HepG2 (cell line): ENCODE results near the gene ANKRD65. TPM values are rescaled to one million over a fixed set of nuclear protein-coding genes. Genes with fewer than 3 reads are reported as not detected.

Experiments used
- BCL6 ChIP-seq: IDR thresholded peaks from 2 replicates; pipeline ENCODE4 v1.6.1; 2016; ENCODE audit warnings: missing genetic modification reagents, missing compliant biosample characterization
- ELK4 ChIP-seq: sonication (generic); formaldehyde crosslinking; IDR thresholded peaks from 2 replicates; pipeline ENCODE4 v1.9.0; 2021; ENCODE audit warnings: missing genetic modification reagents, borderline replicate concordance
- FOXO1 ChIP-seq: sonication (generic); formaldehyde crosslinking; IDR thresholded peaks from 2 replicates; pipeline ENCODE4 v1.4.0; 2020; ENCODE audit warnings: missing genetic modification reagents
- LRRFIP1 ChIP-seq: sonication (generic); formaldehyde crosslinking; conservative IDR thresholded peaks from 2 replicates; pipeline ENCODE4 v1.4.0; 2020; ENCODE audit warnings: missing genetic modification reagents
- MAZ ChIP-seq, 2 experiments: sonication (generic) in 1 of 2; formaldehyde crosslinking in 1 of 2; IDR thresholded peaks; 2 replicates each; pipeline versions ENCODE4 v1.5.0 to v1.6.1; 2012 to 2020; ENCODE audit warnings: low read depth in 2 of 2, mild to moderate bottlenecking in 2 of 2, borderline replicate concordance in 1 of 2, improper control_type of control experiment in 1 of 2, low read length in 1 of 2, missing genetic modification reagents in 1 of 2, moderate library complexity in 1 of 2
- MLX ChIP-seq: IDR thresholded peaks from 2 replicates; pipeline ENCODE4 v1.6.1; 2016
- MYPOP ChIP-seq: sonication (generic); formaldehyde crosslinking; IDR thresholded peaks from 2 replicates; pipeline ENCODE4 v1.8.1; 2023; ENCODE audit warnings: mild to moderate bottlenecking, moderate library complexity, missing genetic modification reagents
- NFYC ChIP-seq: IDR thresholded peaks from 2 replicates; pipeline ENCODE4 v1.6.1; 2016; ENCODE audit warnings: missing genetic modification reagents, missing compliant biosample characterization
- REST ChIP-seq, 2 experiments: IDR thresholded peaks; 2 replicates each; pipeline ENCODE4 v1.6.1; 2011 to 2012; ENCODE audit warnings: low read length in 2 of 2, borderline replicate concordance in 1 of 2, low read depth in 1 of 2, mild to moderate bottlenecking in 1 of 2, moderate library complexity in 1 of 2
- RNF2 ChIP-seq: fragments of 450-650 bp; conservative IDR thresholded peaks from 2 replicates; pipeline ENCODE4 v1.6.1; 2016; ENCODE audit warnings: low read depth
- SKI ChIP-seq: fragments of 450-650 bp; IDR thresholded peaks from one replicate; pipeline ENCODE4 v1.6.1; 2018; ENCODE audit warnings: mild to moderate bottlenecking; ENCODE audit not compliant: partially characterized antibody
- SYNCRIP ChIP-seq: fragments of 200-400 bp; formaldehyde crosslinking; IDR thresholded peaks from 2 replicates; pipeline ENCODE4 v1.6.1; 2018; ENCODE audit warnings: mild to moderate bottlenecking, low read depth, low read length; ENCODE audit not compliant: insufficient read depth
- ZNF292 ChIP-seq: sonication (generic); formaldehyde crosslinking; IDR thresholded peaks from 2 replicates; pipeline ENCODE4 v1.8.1; 2022; ENCODE audit warnings: mild to moderate bottlenecking, low read depth, missing genetic modification reagents, borderline replicate concordance
- ZNF331 ChIP-seq: sonication (generic); formaldehyde crosslinking; IDR thresholded peaks from 2 replicates; pipeline ENCODE4 v1.4.0; 2020; ENCODE audit warnings: missing genetic modification reagents
- ZNF44 ChIP-seq: sonication (generic); formaldehyde crosslinking; IDR thresholded peaks from 2 replicates; pipeline ENCODE4 v1.5.1; 2020; ENCODE audit warnings: mild to moderate bottlenecking, missing genetic modification reagents
- ZNF501 ChIP-seq: sonication (generic); formaldehyde crosslinking; IDR thresholded peaks from 2 replicates; pipeline ENCODE4 v1.5.1; 2020; ENCODE audit warnings: mild to moderate bottlenecking, moderate library complexity, missing genetic modification reagents
- ZNF556 ChIP-seq: sonication (generic); formaldehyde crosslinking; IDR thresholded peaks from 2 replicates; pipeline ENCODE4 v1.4.0; 2020; ENCODE audit warnings: mild to moderate bottlenecking, missing genetic modification reagents, borderline replicate concordance
- ZNF615 ChIP-seq: sonication (generic); formaldehyde crosslinking; IDR thresholded peaks from 2 replicates; pipeline ENCODE4 v1.5.0; 2020; ENCODE audit warnings: mild to moderate bottlenecking, missing genetic modification reagents, borderline replicate concordance
- ZNF639 ChIP-seq: conservative IDR thresholded peaks from 2 replicates; pipeline ENCODE4 v1.6.1; 2018; ENCODE audit warnings: missing genetic modification reagents
- polyA plus RNA-seq, 8 experiments: library from polyadenylated mRNA; depleted of rRNA in 3 of 8; stranded (reverse) in 7 of 8; unstranded in 1 of 8; fragments of >200 nt; fragmentation: Illumina TruSeq in 4 of 8; extraction: Trizol in 4 of 8; gene quantifications; 2 replicates each; pipeline versions ENCODE4 v1.2.1 to v1.2.3, GENCODE V29; 2011 to 2016; ENCODE audit warnings: low read depth in 4 of 8, missing spikeins in 1 of 8, mixed read lengths in 1 of 8; ENCODE audit not compliant: insufficient read depth in 1 of 8
- total RNA-seq, 5 experiments: library from RNA; depleted of rRNA; stranded (reverse); fragments of >200 nt; fragmentation: Illumina TruSeq; extraction: Trizol; gene quantifications; 2 replicates each; pipeline ENCODE4 v1.2.3, GENCODE V29; 2016; ENCODE audit warnings: low read depth in 1 of 5

ANKRD65 gene
- total and polyA plus RNA-seq, 2 of the 13 experiments (the other 11 are each of a cell fraction or from before 2014, with no cell fraction given), result 12.1 to 30.1 TPM

- TF ChIP-seq ELK4 (CRISPR knock-in tag), result no peak
- no peak for TF ChIP-seq SKI
- no peak for TF ChIP-seq MYPOP (CRISPR knock-in tag)
- TF ChIP-seq REST (IDR thresholded peaks at IDR 0.05; ENCODE audit: borderline replicate concordance in 1 of 2, low read depth in 1 of 2, low read length in 2 of 2), result no peak
- no peak for TF ChIP-seq ZNF292
- TF ChIP-seq RNF2, result no peak
- no peak for TF ChIP-seq MLX (CRISPR knock-in tag)
- no peak for TF ChIP-seq NFYC
- TF ChIP-seq ZNF501 (CRISPR knock-in tag), result no peak
- no peak for TF ChIP-seq ZNF615
- TF ChIP-seq ZNF639 (CRISPR knock-in tag), result no peak
- no peak for TF ChIP-seq BCL6 (CRISPR knock-in tag)
- no peak for TF ChIP-seq SYNCRIP
- TF ChIP-seq ZNF331 (CRISPR knock-in tag), result no peak
- no peak for TF ChIP-seq MAZ (IDR thresholded peaks at IDR 0.05; ENCODE audit: borderline replicate concordance, low read depth, low read length)
- no peak for TF ChIP-seq MAZ (CRISPR knock-in tag; IDR thresholded peaks at IDR 0.05; ENCODE audit: low read depth)
- no peak for TF ChIP-seq LRRFIP1
- TF ChIP-seq ZNF44, result no peak
- no peak for TF ChIP-seq FOXO1 (CRISPR knock-in tag)
- no peak for TF ChIP-seq ZNF556 (CRISPR knock-in tag)
These were observed 5.5 kb upstream of the ANKRD65 start (continued) for GRCh38 chr1:1426496-1427105.
